ENCODE results near the gene HIBCH. TPM values are rescaled to one million over a fixed set of nuclear protein-coding genes. Genes with fewer than 3 reads are reported as not detected.
"Not testable (repeated sequence)": the region's sequence is repeated elsewhere in the genome, so short reads cannot be mapped to it uniquely, and the experiment has no call there.

HIBCH gene
- total RNA-seq, 1 donor from 2014 or later: 62.3 TPM

DNA sequence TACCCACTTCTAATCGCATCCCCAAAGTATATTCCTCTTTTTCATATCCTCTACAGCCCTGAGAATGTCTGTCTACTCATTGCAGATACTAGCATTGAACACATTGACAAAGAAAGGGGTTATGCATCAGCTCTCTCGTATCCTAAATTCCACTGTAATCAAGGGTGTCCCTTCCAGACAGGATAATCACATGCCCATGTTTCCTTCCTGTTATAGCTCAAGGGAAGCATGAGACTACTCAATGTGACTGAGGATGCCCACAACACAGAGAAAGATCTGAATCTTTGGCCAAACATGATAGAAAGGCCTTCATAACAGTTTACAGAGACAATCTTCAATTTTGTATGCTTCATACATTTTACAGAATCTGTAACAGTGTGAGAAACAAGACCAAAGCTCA is 69.2 kb downstream of the HIBCH start:
- no peak for DNase-seq (ENCODE audit: low spot score)

DNA sequence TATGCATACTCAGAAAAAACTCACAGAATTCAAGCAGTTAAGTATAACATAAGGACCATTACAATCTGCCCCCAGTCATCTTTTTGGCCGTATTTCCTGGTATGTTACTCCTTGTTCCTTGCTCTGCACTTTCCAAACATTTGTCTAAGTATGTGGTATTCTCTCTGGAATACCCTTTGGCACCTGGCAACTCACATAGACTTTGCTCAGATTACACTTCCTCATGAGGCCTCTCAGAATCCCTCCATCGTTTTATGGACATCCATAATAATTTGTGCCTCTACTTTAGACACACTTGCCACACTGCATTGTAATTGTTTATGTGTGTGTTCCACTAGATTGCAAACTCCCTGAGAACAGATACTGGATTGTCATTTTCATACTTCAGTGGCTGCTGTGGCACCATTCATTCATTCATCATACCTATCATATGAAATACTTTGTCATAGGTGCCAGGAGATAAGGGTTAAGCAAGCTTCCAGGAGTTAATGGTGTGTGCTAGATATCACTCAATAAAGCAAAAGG is 84.0 kb downstream of the HIBCH start:
- DNase-seq (ENCODE audit: low spot score): no peak

DNA sequence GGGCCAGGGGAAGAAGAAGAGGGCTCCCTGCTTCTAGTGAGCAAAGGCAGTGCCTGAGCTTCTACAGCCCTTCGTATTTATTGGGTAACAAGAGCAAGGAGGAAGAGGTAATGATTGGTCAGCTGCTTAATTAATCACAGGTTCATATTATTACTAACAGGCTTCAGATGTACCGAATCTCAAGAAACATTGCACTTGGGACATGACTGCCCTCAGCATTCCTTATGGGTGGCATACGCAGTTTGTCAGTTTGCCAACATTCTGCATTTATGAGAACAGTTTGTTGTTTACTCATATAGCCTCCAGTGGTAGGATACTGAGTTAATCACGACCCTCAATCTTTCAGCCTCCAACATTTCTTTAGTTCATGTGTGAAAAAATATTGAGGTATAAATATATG is 84.5 kb downstream of the HIBCH start:
- no peak for DNase-seq (ENCODE audit: low spot score)

DNA sequence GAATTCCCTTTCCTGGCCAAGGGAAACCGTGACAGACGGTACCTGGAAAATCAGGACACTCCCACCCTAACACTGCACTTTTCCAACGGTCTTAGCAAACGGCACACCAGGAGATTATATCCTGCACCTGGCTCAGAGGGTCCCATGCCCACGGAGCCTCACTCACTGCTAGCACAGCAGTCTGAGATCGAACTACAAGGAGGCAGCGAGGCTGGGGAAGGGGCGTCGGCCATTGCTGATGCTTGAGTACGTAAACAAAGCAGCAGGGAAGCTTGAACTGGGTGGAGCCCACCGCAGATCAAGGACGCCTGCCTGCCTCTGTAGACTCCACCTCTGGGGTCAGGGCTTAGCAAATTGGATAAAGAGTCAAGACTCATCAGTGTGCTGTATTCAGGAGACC is 95.6 kb downstream of the HIBCH start:
- not testable (repeated sequence) for DNase-seq (ENCODE audit: low spot score)

DNA sequence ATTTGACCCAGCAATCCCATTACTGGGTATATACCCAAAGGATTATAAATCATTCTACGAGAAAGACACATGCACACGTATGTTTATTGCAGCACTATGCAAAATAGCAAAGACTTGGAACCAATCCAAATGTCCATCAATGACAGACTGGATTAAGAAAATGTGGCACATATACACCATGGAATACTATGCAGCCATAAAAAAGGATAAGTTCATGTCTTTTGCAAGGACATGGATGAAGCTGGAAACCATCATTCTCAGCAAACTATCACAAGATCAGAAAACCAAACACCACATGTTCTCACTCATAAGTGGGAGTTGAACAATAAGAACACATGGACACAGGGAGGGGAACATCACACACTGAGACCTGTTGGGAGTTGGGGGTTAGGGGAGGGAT is 96.9 kb downstream of the HIBCH start:
- not testable (repeated sequence) for DNase-seq (ENCODE audit: low spot score)

DNA sequence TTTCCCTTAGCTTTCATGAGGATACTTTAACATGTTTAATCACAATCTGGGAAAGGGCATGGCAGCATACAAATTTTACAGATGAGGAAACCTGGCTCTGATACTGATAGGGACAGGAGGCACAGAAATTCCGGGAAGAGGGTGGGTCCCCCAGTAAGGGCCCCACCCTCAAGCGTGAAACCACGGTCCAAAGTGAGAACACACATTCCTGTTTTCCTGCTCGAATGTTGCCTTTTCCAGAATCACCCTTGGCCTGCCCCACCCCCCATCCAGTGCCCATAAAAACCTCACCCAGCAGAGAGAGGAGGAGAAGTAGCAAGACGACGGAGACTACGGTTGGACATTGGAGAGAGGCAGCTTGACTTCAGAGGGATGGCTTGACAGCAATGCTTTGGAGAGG is 98.2 kb downstream of the HIBCH start:
- no peak for DNase-seq (ENCODE audit: low spot score)

DNA sequence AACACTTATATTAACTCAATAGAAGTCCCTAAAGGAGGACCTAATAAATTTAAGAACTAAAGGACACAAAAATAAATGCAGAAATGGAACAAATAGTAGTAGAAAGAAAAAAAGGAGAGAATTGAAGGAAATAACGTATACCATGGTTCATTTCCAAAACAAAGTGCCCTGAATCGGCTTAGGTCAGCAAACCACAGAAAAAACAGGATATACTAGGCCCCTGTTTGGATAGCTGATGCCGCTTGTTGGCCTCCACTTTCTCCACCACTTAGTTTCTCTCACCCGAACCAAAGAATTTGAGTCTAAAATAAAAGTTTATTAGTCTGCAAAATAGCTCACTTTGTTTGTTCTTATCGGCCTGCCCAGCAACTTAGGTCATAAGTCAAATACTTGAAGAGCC is 100.4 kb downstream of the HIBCH start:
- no peak for DNase-seq (ENCODE audit: low spot score)

DNA sequence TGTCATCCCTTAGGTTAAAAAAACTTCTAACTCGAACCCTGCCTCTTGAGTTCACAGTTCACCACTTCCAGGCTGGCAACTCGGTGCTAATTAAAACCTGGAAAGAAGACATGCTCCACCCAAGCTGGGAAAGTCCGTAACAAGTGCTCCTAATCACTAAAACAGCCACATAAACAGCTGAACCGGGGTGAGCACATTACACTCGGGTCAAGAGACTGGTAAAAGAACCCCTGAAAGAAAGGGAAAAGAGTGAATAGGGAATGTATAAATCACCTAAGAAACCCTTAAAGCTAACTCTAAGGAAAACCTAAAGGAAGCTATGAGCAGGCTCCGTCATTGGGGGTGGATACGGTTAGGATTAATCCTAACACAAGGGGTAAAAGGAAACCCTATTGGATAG is 102.0 kb downstream of the HIBCH start:
- no peak for DNase-seq (ENCODE audit: low spot score)

DNA sequence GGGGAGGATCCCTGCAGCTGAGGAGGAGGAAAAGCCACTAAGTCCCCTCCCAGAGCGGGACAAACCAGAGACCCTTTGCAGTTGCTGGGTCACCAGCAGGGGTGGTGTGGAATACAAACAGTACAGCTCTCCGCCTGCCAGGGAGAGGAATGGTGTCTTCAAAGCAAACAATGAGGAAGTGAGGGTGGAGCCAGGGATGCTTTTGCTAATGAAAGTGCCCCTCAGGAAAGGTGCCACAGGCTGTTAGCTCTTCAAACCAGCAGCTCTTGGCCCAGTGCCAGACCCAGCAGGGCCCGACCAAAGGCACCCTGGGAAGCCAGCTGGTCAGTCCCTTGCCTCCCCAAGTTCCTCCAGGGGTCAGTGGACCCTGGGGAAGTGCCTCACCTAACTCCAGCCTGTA is 102.8 kb downstream of the HIBCH start:
- DNase-seq (ENCODE audit: low spot score): no peak

DNA sequence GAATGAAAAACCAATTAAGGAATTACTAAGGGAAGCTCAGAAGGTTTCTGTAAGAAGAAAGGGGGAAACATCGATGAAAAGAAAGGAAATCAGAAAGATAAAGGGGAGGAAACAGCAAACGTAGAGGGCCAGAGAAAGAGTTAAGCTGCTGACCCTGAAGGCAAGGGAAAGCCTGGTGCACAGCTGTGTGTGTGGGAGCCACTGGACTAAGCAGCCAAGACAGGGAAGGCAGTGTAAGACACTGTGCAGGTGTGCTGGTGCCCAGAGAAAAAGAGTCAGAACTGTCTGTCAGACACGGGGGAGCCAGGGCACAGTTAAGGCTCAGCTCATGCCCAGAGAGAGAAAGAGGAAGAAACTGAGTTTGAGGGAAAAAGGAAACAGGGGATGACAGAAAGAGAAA is 104.0 kb downstream of the HIBCH start:
- DNase-seq (ENCODE audit: low spot score): no peak

DNA sequence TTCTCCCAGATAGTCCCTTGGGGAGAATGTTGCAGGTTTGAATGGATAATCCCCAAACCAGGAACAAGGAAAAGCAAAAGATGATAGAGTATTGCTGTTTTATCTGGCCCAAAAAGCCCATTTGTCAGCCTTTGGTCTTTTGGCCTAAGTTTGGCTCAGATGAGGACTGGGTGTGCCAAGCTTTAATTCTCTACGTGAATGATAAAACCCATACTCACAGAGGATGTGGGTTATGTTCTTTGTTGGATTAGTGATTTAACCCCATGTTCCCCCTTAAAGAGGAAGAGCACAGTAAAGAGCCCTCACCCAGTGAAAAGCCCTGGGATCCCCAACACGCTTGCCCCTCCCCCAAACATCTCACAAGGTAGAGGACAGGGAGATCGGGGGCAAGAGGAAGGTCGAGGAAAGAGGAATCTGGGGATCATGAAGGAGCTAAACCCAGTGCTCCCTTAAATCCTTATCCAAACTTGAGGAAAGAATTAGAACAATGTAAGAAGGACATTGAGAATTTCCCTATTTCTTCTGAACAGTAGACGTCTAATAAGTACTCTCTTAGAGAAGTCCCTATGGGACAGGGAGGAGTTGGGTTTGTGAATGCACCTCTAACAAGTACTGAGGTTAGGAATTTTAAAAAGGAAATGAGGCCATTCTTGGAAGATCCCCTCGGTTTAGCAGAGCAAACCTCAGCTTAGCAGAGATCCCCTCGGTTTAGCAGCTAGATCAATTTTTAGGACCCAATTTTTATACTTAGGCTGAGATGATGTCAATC is 105.0 kb downstream of the HIBCH start:
- DNase-seq (ENCODE audit: low spot score): no peak

DNA sequence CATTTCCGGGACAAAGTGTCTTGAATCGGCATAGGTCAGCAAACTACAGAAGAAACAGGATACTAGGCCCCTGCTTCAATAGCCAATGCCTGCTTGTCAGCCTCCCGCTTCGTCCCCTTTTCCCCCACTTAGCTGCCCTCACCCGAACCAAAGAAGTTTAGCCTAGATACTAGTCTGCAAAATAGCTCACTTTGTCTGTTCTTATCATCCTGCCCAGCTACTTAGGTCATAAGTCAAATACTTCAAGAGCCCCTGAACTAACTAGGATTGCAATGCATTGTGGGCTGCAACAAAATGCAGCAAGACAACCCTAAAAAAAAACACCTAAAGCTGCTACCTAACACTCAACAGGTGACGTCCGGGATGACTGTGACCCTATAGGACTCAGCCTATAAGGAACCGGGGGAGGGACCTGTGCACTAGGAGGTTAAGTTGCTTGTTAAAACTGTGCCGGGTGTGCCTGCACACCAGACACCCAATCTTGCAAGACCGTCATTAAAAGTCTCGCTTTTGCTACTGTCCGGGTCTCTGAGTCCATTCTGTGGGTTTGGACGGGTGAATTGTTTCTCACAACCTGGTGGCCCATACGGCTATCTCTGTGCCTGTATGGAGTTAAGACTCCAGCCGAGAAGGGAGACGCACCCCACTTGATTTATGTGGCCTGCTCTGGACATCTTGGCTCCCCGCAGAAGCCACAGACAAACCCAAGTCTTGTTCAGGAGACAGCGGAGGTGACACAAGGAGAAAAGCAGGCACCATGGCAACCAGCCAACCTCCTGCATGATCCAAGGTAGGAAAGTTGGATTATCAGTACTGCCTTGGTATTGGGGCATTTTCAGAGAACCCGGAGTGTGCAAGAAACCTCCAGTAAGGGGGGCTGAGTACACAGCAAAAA is 105.9 kb downstream of the HIBCH start:
- DNase-seq (ENCODE audit: low spot score): no peak

DNA sequence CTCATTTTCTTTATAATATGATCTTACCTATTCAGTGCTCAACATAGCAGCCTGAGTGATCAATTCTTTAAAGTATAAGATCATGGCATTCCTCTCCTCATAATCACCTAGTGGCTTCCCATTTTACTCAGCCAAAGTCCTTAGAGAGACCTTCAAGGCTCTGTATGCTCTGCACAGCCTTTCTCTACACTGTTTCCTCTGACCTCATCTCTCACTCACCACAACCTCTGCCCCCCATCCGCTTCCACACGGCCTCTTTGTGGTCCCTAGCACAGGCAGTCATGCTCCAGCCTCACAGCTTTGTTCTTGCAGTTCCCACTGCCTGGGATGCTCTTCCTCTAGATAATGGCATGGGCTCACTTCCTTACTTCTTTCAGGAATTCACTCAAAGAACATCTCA is 109.2 kb downstream of the HIBCH start:
- no peak for DNase-seq (ENCODE audit: low spot score)

DNA sequence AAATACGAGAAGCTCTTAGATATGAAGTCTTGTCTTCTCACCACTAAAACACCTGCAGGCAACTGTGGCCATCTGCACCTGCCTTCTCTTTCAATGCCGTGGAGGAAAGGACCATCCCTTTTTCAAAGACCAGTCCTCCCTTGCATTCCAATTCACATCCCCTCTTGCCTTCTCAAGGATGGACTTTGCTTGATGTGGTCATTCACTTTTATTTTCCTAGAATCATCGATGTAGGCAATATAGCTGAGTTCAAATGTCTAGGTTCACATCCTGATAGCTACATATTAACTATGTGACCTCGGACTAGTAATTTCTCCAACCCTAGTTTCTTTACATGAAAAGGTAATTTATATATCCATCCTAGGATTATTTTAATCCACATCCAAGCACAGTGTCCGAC is 110.1 kb downstream of the HIBCH start:
- DNase-seq (ENCODE audit: low spot score): no peak

DNA sequence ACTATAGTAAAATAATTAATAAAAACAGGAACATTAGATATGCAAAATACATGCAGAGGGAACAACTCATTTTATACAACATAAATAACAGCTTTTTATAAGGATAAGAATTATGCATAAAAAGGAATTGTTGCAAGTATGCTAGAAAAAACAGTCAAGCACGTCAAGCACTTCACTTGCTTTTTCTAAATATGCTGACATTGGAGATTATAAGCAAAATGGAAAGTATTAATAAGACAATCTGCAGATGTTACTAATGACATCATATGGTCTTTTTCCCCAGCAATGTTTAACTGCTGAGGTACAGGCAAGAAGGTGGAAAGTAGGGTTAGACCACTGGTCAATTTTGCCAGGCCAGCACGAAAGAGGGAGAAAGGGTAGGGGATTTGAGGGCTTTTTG is 111.7 kb downstream of the HIBCH start:
- DNase-seq (ENCODE audit: low spot score): no peak

DNA sequence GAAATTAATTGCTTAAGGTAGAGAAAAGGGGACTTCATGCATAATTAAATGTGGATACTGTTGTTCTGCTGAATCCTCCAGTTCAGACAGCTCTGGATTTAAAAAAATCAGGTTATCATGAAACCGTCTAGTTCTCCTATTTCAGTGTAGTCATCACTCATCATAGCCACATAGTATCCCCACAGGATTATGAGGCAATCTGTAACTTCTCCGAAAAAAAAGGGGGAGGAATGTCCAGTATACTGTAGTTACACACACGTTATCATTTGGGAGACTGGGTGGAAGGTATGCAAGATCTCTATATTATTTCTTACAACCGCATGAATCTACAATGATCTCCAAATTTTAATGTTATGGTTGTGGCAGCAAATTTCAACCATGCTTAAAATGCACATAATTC is 114.0 kb downstream of the HIBCH start:
- no peak for DNase-seq (ENCODE audit: low spot score)

DNA sequence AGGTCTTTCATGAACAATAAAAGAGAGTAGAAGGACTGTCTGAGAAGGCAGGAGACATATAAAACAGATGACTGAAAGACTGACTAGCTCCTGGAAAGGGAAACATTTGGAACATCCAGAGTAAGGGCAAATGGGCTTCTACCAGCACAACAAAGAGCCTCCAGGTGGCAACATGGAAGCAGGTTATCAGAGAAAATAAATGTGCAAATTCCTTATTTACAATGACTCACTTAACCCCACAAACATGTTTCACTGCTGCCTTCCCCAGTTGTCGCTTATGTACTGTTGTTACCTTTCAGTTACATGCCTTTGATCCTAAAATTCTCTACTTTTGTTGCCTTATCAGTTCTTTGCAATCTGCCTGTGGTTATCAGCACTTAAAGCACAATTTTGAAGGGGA is 117.0 kb downstream of the HIBCH start:
- no peak for DNase-seq (ENCODE audit: low spot score)

DNA sequence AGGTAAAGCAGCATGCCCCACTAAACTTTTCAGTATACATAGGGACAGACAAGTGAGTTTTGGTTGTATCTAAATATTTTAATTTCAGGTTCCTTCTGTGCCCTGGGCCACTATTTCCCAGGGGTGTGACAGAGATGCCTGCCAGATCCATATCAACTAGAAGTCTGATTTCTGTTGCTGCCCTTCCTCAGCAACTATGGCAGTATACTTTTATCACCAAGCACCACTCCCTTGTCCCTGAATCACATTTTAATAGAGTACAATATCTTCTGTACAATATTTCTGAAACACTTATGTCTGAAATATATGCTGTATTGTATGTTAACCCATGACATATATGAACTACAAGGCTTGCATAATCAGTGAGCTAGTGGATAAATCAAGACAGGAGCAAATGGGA is 117.6 kb downstream of the HIBCH start:
- no peak for DNase-seq (ENCODE audit: low spot score)

DNA sequence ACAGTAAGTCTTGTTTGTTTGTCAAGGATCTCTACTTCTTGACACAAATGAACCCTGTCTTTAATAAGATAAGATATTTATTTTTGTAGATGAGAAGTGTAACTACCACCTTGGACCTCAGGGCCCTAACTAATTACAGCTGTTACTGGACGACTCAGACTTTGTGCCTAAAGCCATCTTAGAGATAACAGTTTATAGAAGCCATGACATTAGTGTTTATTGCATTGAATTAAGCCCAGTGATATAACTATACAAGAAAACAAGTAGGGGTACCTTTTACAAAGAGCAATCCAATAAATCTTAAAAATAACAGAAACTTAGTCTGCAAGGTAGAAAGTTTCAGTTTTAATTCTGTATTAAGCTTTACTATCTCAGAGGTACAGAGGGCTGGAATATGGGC is 119.0 kb downstream of the HIBCH start:
- DNase-seq (ENCODE audit: low spot score): no peak

DNA sequence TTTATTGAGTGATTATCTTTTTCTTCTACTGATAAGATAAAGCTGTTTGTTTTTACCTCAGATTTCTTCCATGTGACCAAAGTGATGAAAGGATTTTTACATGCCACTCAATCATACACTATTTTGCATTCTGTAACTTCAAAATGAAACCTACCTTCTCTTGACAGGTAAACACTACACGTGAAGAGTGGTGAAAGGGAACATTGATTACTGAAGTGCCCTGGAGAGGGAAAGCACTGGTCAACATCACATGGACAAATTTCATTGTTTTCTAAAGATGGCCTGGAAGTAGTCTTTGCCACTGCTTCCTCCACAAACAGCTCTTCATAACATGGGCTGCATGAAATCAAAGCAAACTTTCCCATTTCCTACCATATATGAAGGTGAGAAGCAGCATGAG is 120.1 kb downstream of the HIBCH start:
- no peak for DNase-seq (ENCODE audit: low spot score)

DNA sequence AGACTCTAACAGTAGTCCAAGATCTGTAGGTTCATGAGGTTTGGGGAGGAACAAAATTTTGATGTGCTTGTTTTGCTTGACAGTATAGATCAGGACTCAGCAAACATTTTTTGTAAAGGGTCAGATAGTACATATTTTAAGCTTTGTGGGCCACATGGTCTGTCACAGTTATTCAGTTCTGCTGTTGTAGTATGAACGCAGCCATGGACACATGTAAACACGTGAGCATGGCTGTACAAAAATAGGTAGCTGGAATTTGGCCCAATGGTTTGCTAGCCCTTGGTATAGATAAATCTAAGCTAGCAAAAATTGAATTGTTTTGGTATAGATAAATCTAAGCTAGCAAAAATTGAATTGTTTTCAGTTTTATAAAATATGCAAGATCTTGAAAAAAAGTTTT is 120.5 kb downstream of the HIBCH start:
- DNase-seq (ENCODE audit: low spot score): no peak

DNA sequence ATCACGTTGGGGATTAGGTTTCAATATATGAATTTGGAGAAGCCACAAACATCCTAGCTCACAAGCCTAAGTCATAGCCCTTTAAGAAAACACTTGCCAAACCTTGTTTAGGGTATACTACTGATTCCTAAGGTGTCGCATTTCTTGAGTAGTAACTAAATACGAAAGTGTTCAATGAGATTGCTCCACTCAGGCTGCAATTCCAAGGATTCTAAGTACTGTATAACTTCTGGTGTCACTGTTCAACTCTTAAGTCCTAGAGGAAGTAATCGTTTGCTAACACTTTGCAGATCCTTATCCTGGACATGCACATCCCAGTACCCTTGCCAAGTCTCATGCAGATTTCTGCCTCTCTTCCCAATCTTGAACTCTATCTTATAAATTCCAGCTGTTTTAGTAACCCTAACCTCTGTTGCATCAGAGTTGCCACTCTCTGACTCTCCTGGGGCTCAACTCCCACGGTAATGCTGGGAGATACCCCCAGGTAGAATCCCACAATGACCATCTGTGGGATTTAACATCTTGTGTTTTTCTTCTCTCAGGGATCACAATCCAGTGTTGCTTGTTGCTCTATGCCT is 122.4 kb downstream of the HIBCH start:
- no peak for DNase-seq (ENCODE audit: low spot score)

Data from ureter (tissue), 1 donor.